GM12878 (cell line): ENCODE data around the gene BNIP5. TPM values are rescaled to one million over a fixed set of nuclear protein-coding genes. Genes with fewer than 3 reads are reported as not detected.

Source experiments
- ATAC-seq: fragments of 200-7000 bp; cut with Tn5 transposase; 3 replicates; pipeline ENCODE4 v1.9.1; 2020; ENCODE audit warnings: mild to moderate bottlenecking, moderate library complexity
- BruUV-seq: library from RNA; stranded (reverse); fragments of 400-500 nt; replicated peaks from 2 replicates; lab custom pipeline; 2021; lab: Mats Ljungman, UMichigan
- CTCF ChIA-PET: fragments of 300-600 bp; sonication (Branson Sonifier 250); formaldehyde crosslinking; extraction: SDS; loops from one replicate; lab custom pipeline; 2021; ENCODE audit warnings: inconsistent platforms; lab: Yijun Ruan, JAX
- POLR2A ChIA-PET: fragments of 350-600 bp; formaldehyde crosslinking; extraction: SDS; loops from one replicate; lab custom pipeline; 2021; ENCODE audit warnings: inconsistent platforms; lab: Charles Lee
- RAD21 ChIA-PET: fragments of 300-600 bp; sonication (Branson Sonifier 250); formaldehyde crosslinking; loops from one replicate; lab custom pipeline; 2023; ENCODE audit warnings: antibody characterized with exemption; ENCODE audit not compliant: unreplicated experiment; lab: Charles Lee
- SMC1A ChIA-PET: fragments of 300-600 bp; sonication (Branson Sonifier 250); formaldehyde crosslinking; loops from one replicate; lab custom pipeline; 2023; ENCODE audit not compliant: unreplicated experiment, uncharacterized antibody; lab: Charles Lee
- DNase-seq: peaks from one replicate; pipeline ENCODE4 v3.0.0-alpha.2; 2011; ENCODE audit warnings: low read depth, low spot score
- FAIRE-seq: peaks from 3 replicates; lab custom pipeline; 2011; peaks lifted over from hg19 to GRCh38; lab: Jason Lieb, UNC
- H2AFZ ChIP-seq: 2 replicates; pipeline ENCODE4 v1.6.0; 2011; ENCODE audit warnings: low read depth, low read length, control low read depth; ENCODE audit not compliant: control insufficient read depth
- H3K27ac ChIP-seq: 2 replicates; pipeline ENCODE4 v1.5.1; 2011; ENCODE audit warnings: control low read depth; ENCODE audit not compliant: control insufficient read depth, insufficient read depth
- H3K27me3 ChIP-seq, 2 experiments: replicated peaks in 1 of 2; 2 replicates each; pipeline versions ENCODE4 v1.6.0 to v1.6.1; 2011; ENCODE audit warnings: low read length in 1 of 2; ENCODE audit not compliant: control insufficient read depth in 2 of 2, insufficient read depth in 2 of 2
- H3K36me3 ChIP-seq, 2 experiments: 2 replicates each; pipeline ENCODE4 v1.5.1; 2011; ENCODE audit warnings: low read length in 1 of 2; ENCODE audit not compliant: control insufficient read depth in 2 of 2, insufficient read depth in 2 of 2
- H3K4me1 ChIP-seq: 2 replicates; pipeline ENCODE4 v1.6.1; 2011; ENCODE audit warnings: mild to moderate bottlenecking, low read length, moderate library complexity, mixed read lengths; ENCODE audit not compliant: control insufficient read depth, insufficient read depth
- H3K4me2 ChIP-seq: 2 replicates; pipeline ENCODE4 v1.6.0; 2011; ENCODE audit warnings: control low read depth; ENCODE audit not compliant: control insufficient read depth, insufficient read depth
- H3K4me3 ChIP-seq: fragments of 200-600 bp; sonication (generic); 2 replicates; pipeline ENCODE4 v1.5.1; 2016
- H3K79me2 ChIP-seq: 2 replicates; pipeline ENCODE4 v1.6.0; 2011; ENCODE audit warnings: low read length; ENCODE audit not compliant: control insufficient read depth, insufficient read depth
- H3K9ac ChIP-seq: 2 replicates; pipeline ENCODE4 v1.8.0; 2011; ENCODE audit warnings: low read length, control low read depth, mixed read lengths; ENCODE audit not compliant: control insufficient read depth, insufficient read depth
- H3K9me3 ChIP-seq: replicated peaks from 3 replicates; pipeline ENCODE4 v1.5.1; 2011; ENCODE audit warnings: mild to moderate bottlenecking, low read length; ENCODE audit not compliant: control insufficient read depth, insufficient read depth
- H4K20me1 ChIP-seq: 2 replicates; pipeline ENCODE4 v1.6.0; 2011; ENCODE audit not compliant: control insufficient read depth, insufficient read depth
- BCLAF1 ChIP-seq: fragments of 450-650 bp; IDR thresholded peaks from 2 replicates; pipeline ENCODE4 v1.6.1; 2017; ENCODE audit warnings: antibody characterized with exemption, mild to moderate bottlenecking, moderate library complexity
- FOXK2 ChIP-seq: fragments of 450-650 bp; IDR thresholded peaks from 2 replicates; pipeline ENCODE4 v1.6.1; 2017; ENCODE audit warnings: mild to moderate bottlenecking, moderate library complexity
- GABPA ChIP-seq: IDR thresholded peaks from 2 replicates; pipeline ENCODE4 v1.6.1; 2014; ENCODE audit warnings: antibody characterized with exemption, low read depth, mild to moderate bottlenecking, inconsistent platforms
- KAT2A ChIP-seq: conservative IDR thresholded peaks from 2 replicates; pipeline ENCODE4 v1.6.1; 2011; ENCODE audit warnings: low read depth, low read length; ENCODE audit not compliant: control insufficient read depth
- MEF2A ChIP-seq: IDR thresholded peaks from 2 replicates; pipeline ENCODE4 v1.6.1; 2011; ENCODE audit warnings: low read depth, mild to moderate bottlenecking, low read length, moderate library complexity; ENCODE audit not compliant: insufficient read depth
- NFYA ChIP-seq: IDR thresholded peaks from 2 replicates; pipeline ENCODE4 v1.6.1; 2011; ENCODE audit warnings: low read depth, mild to moderate bottlenecking, low read length, improper control_type of control experiment, borderline replicate concordance
- NR2F1 ChIP-seq: fragments of 450-650 bp; conservative IDR thresholded peaks from 2 replicates; pipeline ENCODE4 v1.6.1; 2017; ENCODE audit warnings: mild to moderate bottlenecking
- NRF1 ChIP-seq: conservative IDR thresholded peaks from 2 replicates; pipeline ENCODE4 v1.6.1; 2011; ENCODE audit warnings: mild to moderate bottlenecking, low read depth, low read length, improper control_type of control experiment
- PML ChIP-seq: IDR thresholded peaks from 2 replicates; pipeline ENCODE4 v1.6.1; 2012; ENCODE audit warnings: low read length, inconsistent platforms
- SIX5 ChIP-seq: IDR thresholded peaks from 2 replicates; pipeline ENCODE4 v1.6.1; 2011; ENCODE audit warnings: mild to moderate bottlenecking, low read depth, low read length, moderate library complexity; ENCODE audit not compliant: severe bottlenecking
- SMAD1 ChIP-seq: fragments of 450-650 bp; IDR thresholded peaks from 2 replicates; pipeline ENCODE4 v1.6.1; 2018; ENCODE audit warnings: mild to moderate bottlenecking, low read depth; ENCODE audit not compliant: partially characterized antibody
- SP1 ChIP-seq: IDR thresholded peaks from one replicate; pipeline ENCODE4 v1.6.1; 2011; ENCODE audit warnings: low read depth, low read length
- SPI1 ChIP-seq: IDR thresholded peaks from 2 replicates; pipeline ENCODE4 v1.6.1; 2011; ENCODE audit warnings: low read depth, mild to moderate bottlenecking, low read length, moderate library complexity, borderline replicate concordance; ENCODE audit not compliant: insufficient read depth
- STAT1 ChIP-seq: fragments of 450-650 bp; conservative IDR thresholded peaks from 2 replicates; pipeline ENCODE4 v1.6.1; 2014; ENCODE audit warnings: antibody characterized with exemption, mild to moderate bottlenecking
- TBL1XR1 ChIP-seq: IDR thresholded peaks from 2 replicates; pipeline ENCODE4 v1.6.1; 2012; ENCODE audit warnings: low read depth, low read length, improper control_type of control experiment
- USF1 ChIP-seq: IDR thresholded peaks from 2 replicates; pipeline ENCODE4 v1.6.1; 2011; ENCODE audit warnings: borderline replicate concordance, low read depth, mild to moderate bottlenecking, moderate library complexity, mixed read lengths, low read length; ENCODE audit not compliant: insufficient read depth; ENCODE audit errors: extremely low read length
- ZBTB11 ChIP-seq: fragments of 450-650 bp; formaldehyde crosslinking; IDR thresholded peaks from 2 replicates; pipeline ENCODE4 v1.5.0; 2022; ENCODE audit warnings: mild to moderate bottlenecking, missing genetic modification characterization
- WGBS: methylation state at CpG from one replicate; pipeline ENCODE4 v1.1.6; 2016; ENCODE audit warnings: low lambda C conversion rate; ENCODE audit not compliant: insufficient replicate concordance, insufficient coverage; ENCODE audit errors: missing lambda C conversion rate; 5-methylcytosine and 5-hydroxymethylcytosine counted together
- in situ Hi-C: fragments of 300-500 bp; cut with MboI; formaldehyde crosslinking; loops from 9 replicates; pipeline ENCODE4 v1.14.3; 2018; ENCODE audit warnings: mixed read lengths
- intact Hi-C: fragments of 100-400 bp; cut with micrococcal nuclease; formaldehyde crosslinking; loops from one replicate; pipeline ENCODE4 v1.14.2; 2022; ENCODE audit not compliant: unreplicated experiment
- polyA plus RNA-seq, 11 experiments: library from polyadenylated mRNA; depleted of rRNA in 4 of 11; unstranded in 6 of 11; stranded (reverse) in 5 of 11; fragments of >200 nt; fragmentation: Nextera tagmentation in 4 of 11; fragmentation: Illumina TruSeq in 1 of 11; extraction: Ambion mirVana in 4 of 11; extraction: Trizol in 1 of 11; gene quantifications; 1 replicate in 1 of 11; 2 replicates in 10 of 11; pipeline versions ENCODE4 v1.2.1 to v1.2.3, GENCODE V29; 2011 to 2016; ENCODE audit warnings: inconsistent platforms in 2 of 11, missing spikeins in 2 of 11, low read depth in 1 of 11
- total RNA-seq, 4 experiments: library from RNA; depleted of rRNA in 3 of 4; stranded (reverse); fragments of >200 nt in 3 of 4; fragmentation: Illumina TruSeq in 1 of 4; extraction: Trizol in 1 of 4; gene quantifications; 2 replicates each; pipeline versions ENCODE4 v1.2.1 to v1.2.3, GENCODE V29; 2013 to 2021

BNIP5 gene
- total and polyA plus RNA-seq, 10 of the 15 experiments (the other 5 are each of a cell fraction or from before 2014, with no cell fraction given) = 0.02 to 0.68 (median 0.05) TPM; not detected in 2

GRCh38 chr6:36272234-36272633 is 64.5 kb downstream of the BNIP5 start:
- H3K4me2 ChIP-seq = no peak overlapping the region
- ChIA-PET POLR2A (no interaction called here), RAD21 (no interaction called here), CTCF (interaction anchor here (1.0 to 1.6 kb wide), 2 partner anchors 8 to 16 kb away, joined by 3 to 5 read pairs; no protein-coding TSS in a partner anchor), SMC1A (interaction anchor here (1.3 kb wide), 1 partner anchor 9 kb away, joined by 3 read pairs; no protein-coding TSS in a partner anchor)
- no peaks in the 10 kb centered on the region; a peak in 2 of 4 replicates for H3K27me3 ChIP-seq
- no peaks in the 10 kb centered on the region for H4K20me1 ChIP-seq
- BruUV-seq = no TSS peak
- H3K27ac ChIP-seq = no peak overlapping the region
- no peak for FAIRE-seq
- TF ChIP-seq PML (no peak), NRF1 (no peak), USF1 (no peak), ZBTB11 (CRISPR knock-in tag) (no peak), KAT2A (no peak), SMAD1 (no peak), SPI1 (no peak), GABPA (no peak), SP1 (no peak), TBL1XR1 (no peak), NFYA (no peak), SIX5 (no peak), BCLAF1 (no peak), MEF2A (no peak), STAT1 (no peak), FOXK2 (no peak), NR2F1 (no peak)
- no peak overlapping the region for H2AFZ ChIP-seq
- in situ Hi-C loops = no loop called here
- no peaks in the 10 kb centered on the region; the same call in 2 of the 3 replicates for H3K9me3 ChIP-seq
- no peaks in the 10 kb centered on the region for H3K36me3 ChIP-seq
- intact Hi-C loops = no loop called here
- H3K4me3 ChIP-seq = no peak overlapping the region
- no peak for DNase-seq
- no peak overlapping the region for H3K9ac ChIP-seq
- WGBS = 65% methylated on average over 8 of the region's 8 CpGs
- H3K79me2 ChIP-seq = no peaks in the 10 kb centered on the region
- no peaks in the 10 kb centered on the region for H3K4me1 ChIP-seq
- ATAC-seq = no peak
